Middle frontal gyrus (tissue), 1 donor: ENCODE data around the gene RNF11.
"Not testable (repeated sequence)": the region's sequence is repeated elsewhere in the genome, so short reads cannot be mapped to it uniquely, and the experiment has no call there.

Source experiments
- DNase-seq: peaks from one replicate; pipeline ENCODE4 v3.0.0-alpha.2; 2015; ENCODE audit warnings: low spot score; ENCODE audit errors: extremely low spot score

The RNF11 gene

DNA sequence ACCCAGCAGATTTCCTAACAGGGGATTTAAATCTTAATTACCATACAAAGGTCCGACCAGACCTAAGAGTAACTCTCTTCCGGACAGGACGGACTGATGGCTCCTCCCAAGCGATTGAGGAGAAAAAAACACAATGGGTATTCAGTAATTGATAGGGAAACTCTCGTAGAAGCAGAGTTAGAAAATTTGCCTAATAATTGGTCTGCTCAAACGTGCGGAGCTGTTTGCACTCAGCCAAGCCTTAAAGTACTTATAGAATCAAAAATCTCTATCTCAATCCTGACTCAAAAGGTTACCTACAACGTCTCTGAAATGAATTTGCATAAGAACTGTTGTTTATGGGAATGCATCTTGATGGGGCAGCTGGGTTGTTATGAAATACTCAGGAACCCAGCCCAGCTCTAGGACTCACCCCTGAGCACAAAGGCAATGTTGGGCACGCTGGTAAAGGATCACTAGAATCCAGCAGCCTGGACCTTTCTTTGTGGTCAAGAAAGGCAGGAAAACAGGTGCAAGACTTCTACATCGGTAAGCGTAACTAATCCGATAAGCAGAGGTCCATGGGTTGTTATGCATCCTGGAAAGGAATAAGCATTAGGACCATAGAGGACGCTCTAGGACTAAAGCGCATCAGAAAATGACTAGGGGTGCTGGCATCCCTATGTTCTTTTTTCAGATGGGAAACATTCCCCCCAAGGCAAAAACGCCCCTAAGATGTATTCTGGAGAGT, 8.7 kb upstream of the RNF11 start:
- DNase-seq = not testable (repeated sequence)

DNA sequence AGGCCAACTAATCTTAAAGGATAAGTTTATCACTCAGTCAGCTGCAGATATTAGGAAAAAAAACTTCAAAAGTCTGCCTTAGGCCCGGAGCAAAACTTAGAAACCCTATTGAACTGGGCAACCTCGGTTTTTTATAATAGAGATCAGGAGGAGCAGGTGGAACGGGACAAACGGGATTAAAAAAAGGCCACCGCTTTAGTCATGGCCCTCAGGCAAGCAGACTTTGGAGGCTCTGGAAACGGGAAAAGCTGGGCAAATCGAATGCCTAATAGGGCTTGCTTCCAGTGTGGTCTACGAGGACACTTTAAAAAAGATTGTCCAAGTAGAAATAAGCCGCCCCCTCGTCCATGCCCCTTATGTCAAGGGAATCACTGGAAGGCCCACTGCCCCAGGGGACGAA, 7.6 kb upstream of the RNF11 start:
- DNase-seq = not testable (repeated sequence)

DNA sequence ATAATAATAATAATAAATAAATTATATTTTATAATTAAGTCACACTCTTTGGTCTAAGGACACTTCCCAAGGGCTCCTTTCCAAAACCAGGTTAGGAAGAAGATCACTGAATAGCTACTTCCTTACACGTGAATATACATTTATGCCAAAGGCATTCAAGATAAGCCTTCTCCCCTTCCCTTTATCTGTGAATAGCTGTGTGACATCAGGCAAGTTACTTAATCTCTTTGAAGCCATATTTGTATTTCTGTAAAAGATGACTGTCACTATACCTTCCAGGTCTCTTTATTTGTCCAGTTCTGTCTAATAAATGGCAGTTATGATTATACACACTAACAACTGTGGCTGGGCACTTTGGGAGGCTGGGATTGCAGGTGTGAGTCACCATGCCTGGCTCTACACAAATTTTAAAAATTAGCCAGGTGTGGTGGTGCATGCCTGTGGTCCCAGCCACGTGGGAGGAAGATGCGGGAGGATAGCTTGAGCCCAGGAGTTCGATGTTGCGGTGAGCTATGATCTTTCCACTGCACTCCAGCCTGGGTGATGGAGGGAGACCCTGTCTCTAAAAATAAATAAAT, 5.5 kb upstream of the RNF11 start:
- DNase-seq = no peak

DNA sequence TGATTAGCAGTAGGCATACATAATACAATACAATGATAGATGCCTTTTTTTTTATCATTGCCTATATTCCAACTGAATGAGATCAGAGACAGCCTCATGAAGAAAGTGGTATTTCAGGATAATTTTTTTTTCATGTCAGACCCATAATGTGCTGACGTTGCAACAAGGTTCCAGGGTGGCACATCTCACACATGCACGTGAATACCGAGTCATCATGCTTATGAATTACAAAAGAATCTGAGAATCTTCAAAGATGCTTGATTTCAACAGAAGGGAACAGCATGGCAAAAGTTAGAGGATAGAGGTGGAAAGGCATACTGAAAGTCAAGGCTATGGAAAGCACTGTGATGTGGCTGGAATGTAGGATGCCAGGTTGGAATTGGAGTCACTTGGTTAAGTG, 5.0 kb upstream of the RNF11 start:
- DNase-seq = no peak

DNA sequence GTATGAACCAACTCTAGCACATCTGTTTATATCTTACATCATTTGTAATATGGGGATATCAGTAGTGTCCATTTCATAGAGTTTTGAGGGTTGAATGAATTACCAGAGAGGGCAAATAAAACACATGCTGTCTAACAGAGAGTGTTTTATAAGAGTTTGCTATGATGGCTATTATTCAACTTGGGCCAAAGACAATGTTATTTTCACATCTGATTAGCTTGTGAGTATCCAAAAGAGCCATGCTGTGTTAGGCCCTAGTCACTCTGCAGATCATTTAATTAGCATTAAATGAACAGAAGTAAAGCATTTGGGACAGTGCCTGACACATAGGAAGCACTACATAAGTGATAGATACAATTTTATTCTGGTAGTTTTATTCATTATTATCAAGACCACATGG, 4.2 kb upstream of the RNF11 start:
- DNase-seq = no peak

DNA sequence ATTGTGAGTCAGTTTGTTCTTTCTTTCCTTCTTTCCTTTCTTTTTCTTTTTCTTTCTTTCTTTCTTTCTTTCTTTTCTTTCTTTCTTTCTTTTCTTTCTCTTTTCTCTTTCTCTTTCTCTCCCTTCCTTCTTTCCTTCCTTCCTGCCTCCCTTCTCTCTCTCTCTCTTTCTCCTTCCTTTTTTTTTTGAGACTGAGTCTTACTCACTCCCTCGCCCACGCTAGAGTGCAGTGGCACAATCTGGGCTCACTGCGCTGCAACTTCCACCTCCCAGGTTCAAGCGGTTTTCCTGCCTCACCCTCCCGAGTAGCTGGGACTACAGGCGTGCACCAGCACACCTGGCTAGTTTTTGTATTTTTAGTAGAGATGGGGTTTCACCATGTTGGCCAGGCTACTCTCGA, 1.8 kb upstream of the RNF11 start:
- DNase-seq = not testable (repeated sequence)

DNA sequence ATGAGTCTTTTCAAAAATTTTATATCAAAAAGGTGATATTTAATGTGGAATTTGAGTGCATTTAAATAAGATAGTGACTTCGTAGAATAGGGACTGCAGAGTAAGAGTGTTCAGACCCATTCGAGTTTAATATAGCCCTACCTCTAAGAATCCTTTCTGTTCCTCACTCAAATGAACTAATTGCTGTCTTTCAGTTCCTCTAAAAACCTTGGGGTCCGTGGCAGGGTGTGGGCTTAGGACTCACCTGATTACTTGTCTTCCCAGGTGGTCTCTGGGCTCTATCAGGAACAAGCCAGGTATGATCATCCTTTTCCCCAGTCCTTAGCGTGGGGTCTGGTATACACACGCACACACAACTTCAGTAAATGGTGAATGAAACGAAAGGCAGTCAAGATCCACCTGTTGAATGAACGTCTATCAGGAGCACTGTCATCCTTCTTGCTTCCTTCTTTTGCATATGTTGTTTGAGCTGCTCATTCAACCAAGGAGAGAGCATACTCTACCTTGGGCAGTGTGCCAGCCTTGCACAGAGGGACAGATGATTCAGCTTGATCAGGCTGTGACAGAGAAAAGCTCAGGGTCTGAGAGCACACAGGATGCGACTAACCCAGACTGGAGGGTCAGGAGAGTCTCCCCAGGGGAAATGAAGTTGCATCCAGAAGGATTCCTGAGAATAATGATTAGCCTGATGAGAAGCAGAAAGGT, 1.2 kb upstream of the RNF11 start:
- no peak for DNase-seq

DNA sequence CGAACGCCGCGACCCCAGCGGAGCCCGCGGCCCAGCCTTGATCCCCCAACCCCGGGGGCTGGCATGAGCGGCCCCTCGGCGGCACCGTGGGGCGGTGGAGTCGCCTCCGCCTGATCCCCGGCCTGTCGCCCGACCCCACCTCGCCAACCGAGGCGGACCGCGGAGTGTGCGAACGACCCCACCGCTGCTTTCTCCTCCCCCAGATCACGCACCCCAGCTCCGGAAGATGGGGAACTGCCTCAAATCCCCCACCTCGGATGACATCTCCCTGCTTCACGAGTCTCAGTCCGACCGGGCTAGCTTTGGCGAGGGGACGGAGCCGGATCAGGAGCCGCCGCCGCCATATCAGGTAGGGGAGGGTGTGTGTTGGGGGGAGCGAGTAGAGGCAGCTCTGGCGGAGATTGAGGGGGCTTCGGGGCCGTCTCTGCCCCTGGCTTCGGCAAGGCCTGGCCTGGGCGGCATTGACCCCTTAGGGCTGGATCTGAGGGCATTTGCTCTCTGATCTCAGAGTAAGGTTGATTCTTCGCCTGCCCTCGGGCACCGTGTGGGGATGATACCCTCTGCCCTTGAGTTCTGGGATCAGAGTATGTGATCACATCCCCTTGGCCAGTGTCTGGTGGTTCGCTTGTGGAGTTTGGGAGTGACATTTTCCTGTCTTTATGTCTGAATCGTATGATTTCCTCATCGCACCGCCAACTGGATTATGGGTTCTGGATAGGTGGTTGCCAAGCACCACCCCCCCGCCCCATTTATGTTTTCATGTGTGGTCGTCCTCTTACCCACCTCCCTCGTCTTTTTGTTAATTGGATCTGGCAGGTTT, 668 bp downstream of the RNF11 start:
- DNase-seq = no peak

DNA sequence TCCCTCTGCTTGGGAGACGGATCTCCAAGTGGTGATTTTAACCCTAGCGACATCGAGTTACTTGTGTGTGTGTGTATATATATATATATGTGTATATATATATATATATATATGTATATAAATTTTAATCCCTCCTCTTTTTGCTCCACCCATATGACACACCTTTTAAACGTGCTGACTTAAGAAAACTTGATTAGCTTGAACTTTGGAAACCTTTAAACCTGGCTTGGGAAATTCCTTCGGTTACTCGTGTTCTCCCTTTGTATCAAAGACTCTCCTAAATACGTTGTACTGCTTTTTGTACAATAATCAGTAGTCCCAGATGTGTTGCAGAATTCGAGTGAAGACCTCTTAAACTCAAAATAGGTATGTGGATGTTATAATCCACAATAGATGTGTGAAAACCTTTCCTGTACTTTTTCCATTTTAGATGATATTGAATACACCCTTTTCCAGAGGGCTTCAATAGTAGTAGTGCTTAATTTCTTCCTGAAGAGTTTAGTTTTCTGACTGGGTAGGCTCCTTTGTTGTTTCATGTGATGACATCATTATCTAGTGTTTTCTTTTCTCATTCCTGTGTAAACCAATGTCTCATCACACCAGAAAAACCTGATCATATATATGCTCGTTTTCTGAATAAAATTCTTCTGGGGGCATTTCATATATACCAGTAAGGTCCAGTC, 1.4 kb downstream of the RNF11 start:
- no peak for DNase-seq

DNA sequence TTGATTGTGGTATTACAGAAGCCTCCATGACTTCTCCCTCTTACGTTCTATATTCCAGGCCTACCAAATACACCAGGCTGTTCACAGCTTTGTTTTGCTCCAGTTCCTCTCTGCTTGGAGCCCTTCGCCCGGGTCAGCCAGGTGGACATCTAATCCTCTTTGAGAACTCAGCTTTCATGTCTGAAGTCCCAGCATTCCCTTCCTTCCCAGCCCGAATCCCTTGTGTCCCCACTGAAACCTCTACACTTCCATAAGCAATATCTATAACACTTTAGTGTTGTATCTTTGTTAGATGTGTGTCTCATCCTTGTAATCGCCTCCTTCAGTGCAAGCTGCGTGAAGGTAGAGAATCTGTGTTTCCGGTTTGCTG, 1.9 kb downstream of the RNF11 start:
- DNase-seq = no peak

DNA sequence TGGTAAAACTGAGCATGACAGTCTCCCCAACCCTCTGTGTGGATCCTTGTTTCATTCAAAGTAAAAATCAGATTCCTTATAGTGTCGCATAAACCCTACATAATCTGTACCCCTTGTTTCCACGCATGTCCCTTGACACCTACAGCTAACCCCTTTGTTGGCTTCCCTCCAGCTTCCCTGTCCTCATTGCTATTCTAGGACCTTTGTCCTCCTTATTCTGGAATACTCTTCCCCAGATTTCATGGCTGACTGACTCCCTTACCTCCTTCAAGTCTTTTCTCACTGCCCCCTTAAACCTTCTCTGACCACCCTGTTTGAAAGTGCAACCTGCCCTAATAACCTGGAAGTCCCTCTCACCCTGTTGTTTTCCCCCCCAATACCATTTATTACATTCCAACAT, 4.0 kb downstream of the RNF11 start:
- DNase-seq = no peak

DNA sequence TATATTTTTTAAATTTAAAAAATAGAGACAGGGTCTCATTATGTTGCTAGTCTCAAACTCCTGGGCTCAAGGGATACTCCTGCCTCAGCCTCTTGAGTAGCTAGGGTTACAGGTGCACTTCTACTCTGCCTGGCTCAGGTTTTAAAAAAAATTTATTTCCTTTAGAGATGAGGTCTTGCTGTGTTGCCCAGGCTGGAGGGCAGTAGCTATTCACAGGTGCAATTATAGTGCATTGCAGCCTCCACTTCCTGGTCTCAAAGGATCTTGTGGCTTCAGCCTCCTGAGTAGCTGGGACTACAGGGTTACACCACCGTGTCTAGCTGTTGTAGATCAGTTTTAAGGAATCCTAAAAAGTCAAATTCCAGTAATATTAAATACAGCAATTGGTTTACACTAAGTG, 5.0 kb downstream of the RNF11 start:
- DNase-seq = no peak

DNA sequence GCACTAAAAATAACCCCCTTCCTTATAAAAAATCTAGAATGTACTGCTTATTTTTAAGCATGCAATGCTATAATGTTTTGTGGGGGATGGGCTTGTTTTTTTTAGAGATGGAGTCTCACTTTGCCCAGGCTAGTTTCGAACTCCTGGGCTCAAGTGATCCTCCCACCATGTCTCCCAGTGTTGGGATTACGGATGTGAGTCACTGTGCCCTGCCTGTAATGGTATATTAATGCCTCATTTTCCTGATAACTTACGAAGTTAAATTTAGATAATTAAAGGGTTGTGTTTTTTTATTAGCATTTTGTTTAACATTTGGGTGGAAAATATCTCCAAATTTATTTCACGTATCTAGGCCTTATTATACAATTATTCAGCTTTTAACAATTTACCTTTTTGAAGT, 6.5 kb downstream of the RNF11 start:
- no peak for DNase-seq

DNA sequence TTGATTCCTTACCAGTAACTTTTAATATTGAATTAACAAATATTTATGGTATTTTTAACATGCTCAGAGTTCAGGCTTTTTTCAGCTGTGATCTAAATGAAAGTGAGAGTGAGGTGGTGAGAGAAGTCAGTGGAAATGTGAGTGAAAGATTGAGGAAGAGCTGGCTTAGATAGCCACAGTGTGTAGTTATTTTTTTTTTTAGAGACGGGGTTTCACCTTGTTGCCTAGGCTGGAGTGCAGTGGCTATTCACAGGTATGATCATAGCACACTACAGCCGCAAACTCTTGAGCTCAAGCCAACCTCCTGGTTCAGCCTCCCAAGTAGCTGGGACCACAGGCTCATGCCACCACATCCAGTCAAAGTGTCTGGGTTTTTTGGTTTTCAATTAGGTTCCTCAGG, 10.9 kb downstream of the RNF11 start:
- no peak for DNase-seq

DNA sequence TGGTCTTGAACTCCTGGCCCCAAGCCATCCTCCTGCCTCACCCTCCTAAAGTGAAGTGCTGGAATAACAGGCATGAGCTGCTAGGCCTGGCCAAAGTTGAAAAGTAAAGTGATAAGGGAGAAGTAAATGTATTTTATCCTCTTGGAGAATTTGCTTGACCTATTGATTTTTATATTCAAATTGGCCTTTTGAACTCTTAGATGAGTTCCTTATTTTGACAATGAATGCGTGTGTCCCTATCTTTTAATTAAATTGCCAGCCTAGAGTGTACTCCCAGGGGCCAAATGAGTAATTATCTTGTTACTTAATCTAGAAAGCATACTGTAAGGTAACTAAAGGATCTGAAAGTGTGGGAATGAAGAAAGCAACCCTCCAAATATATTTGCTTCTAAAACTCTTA, 11.4 kb downstream of the RNF11 start:
- DNase-seq = no peak

DNA sequence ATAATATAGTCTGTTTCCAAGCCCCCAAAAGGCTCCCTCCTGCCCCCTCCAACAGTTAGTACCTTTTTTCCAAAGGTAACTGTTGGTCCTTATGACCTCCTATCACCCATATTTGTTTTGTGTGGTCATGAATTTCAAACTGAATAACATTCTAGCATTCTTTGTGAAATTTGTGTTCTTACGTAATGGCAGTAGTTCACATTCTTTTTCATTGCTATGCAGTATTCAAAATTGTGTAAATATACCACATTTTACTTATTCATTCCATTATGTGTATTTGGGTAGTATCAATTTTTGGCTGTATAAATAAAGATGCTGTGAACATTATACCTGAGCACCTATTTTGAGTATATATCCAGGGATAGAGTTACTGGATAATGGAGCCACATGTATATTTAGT, 13.4 kb downstream of the RNF11 start:
- no peak for DNase-seq

DNA sequence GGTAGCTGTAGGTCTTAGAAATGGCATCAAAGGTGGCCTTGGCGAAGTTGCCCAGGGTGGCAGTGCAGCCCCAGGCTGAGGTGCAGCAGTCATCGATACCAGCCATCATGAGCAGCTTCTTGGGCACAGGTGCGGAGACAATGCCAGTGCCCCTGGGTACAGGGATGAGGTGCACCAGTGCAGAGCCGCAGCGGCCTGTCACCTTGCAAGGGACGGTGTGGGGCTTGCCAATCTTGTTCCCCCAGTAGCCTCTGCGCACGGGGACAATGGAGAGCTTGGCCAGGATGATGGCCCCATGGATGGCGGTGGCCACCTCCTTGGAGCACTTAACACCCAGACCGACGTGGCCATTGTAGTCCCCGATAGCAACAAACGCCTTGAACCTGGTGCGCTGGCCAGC, 14.7 kb downstream of the RNF11 start:
- DNase-seq = not testable (repeated sequence)

DNA sequence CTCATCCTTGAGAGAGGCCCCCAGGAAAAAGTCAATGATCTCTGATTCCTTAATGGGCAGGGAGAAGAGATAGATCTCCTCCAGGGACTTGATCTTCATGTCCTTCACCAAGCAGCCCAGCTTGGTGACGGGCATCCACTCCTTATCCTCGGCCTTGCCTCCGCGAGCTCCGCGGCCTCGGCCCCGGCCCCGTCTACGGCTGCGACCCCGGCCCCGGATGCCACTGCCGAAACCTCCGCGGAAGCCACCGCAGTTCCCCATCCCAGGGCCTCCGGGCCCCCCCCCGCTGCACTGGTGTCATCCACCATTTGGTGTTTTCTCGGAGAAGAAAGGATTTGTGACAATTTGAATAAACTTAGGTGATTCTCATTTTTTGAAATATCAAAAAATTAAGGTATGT, 15.1 kb downstream of the RNF11 start:
- DNase-seq = not testable (repeated sequence)

DNA sequence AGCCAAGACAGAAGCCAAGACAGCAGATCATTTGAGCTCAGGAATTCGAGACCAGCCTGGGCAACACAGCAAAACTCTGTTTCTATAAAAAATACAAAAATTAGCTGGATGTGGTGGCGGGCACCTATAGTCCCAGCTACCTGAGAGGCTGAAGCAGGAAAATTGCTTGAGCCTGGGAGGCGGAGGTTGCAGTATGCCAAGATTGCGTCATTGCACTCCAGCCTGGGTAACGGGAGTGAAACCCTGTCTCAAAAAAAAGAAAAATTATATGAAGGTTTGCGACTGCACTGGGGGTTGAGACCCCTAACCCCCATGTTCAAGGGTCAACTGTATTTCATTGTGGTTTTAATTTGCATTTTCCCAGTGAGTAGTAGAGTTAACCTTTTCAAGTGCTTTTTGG, 16.3 kb downstream of the RNF11 start:
- DNase-seq = no peak

DNA sequence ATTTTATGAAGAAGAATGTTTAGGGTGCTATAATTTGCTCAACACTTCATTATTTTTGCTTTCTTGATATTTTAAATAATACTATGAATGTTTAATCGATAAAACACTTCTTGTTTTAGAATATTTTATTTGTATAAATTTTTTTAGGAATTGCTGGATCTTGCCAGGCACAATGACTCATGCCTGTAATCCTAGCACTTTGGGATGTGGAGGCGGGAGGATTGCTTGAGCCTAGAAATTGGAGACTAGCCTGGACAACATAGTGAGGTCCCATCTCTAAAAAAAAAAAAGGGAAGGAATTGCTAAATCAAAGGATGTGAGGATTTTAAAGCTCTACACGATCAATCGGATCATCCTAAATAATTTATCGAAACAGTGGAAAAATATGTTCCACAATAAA, 17.6 kb downstream of the RNF11 start:
- no peak for DNase-seq

DNA sequence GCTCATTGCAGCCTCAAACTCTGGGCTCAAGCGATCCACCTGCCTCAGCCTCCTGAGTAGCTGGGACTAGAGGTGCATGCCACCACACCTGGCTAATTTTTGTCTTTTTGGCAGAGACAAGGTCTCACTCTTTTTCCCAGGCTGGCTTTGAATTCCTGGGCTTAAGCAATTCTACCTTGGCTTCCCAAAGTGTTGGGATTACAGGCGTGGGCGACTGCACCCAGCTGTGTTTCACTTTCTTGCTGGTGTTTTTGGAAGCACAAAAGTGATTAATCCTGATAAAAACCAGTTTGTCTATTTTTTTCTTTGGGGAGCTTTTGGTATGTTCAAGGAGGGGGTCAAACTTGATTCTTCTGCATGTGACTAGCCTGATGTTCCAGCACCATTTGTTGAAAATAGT, 19.3 kb downstream of the RNF11 start:
- DNase-seq = no peak
